H1 (cell line): ENCODE results near the gene CPLX1. TPM values are rescaled to one million over a fixed set of nuclear protein-coding genes. Genes with fewer than 3 reads are reported as not detected.
"Not testable (repeated sequence)": the region's sequence is repeated elsewhere in the genome, so short reads cannot be mapped to it uniquely, and the experiment has no call there.

Source experiments
- CTCF ChIA-PET: fragments of 300-600 bp; sonication (Branson Sonifier 250); formaldehyde crosslinking; loops from one replicate; lab custom pipeline; 2021; ENCODE audit not compliant: partially characterized antibody; lab: Charles Lee
- POLR2A ChIA-PET: fragments of 300-600 bp; sonication (Branson Sonifier 250); formaldehyde crosslinking; loops from one replicate; lab custom pipeline; 2021; ENCODE audit warnings: inconsistent platforms; ENCODE audit not compliant: partially characterized antibody; lab: Charles Lee
- DNase-seq, 2 experiments: peaks; one replicate each; pipeline versions ENCODE4 v3.0.0 to v3.0.0-alpha.2; 2010 to 2022; ENCODE audit warnings: low spot score in 2 of 2, low read depth in 1 of 2, mixed read lengths in 1 of 2
- FAIRE-seq: peaks from 2 replicates; lab custom pipeline; 2011; peaks lifted over from hg19 to GRCh38; lab: Jason Lieb, UNC
- H2AFZ ChIP-seq: 2 replicates; pipeline ENCODE4 v1.8.1; 2012; ENCODE audit warnings: low read length, inconsistent platforms
- H2AK5ac ChIP-seq: 2 replicates; pipeline ENCODE4 v1.6.1; 2013; ENCODE audit warnings: low read depth, low read length
- H2BK120ac ChIP-seq: replicated peaks from 2 replicates; pipeline ENCODE3; 2013; ENCODE audit warnings: low read depth, low read length, inconsistent platforms
- H2BK12ac ChIP-seq: 2 replicates; pipeline ENCODE4 v1.6.1; 2013; ENCODE audit warnings: low read depth, low read length
- H2BK15ac ChIP-seq: 2 replicates; pipeline ENCODE4 v1.6.1; 2013; ENCODE audit warnings: low read length
- H2BK20ac ChIP-seq: 2 replicates; pipeline ENCODE4 v1.6.1; 2013; ENCODE audit warnings: low read length
- H2BK5ac ChIP-seq: 2 replicates; pipeline ENCODE4 v1.6.1; 2013; ENCODE audit warnings: low read depth, low read length
- H3K14ac ChIP-seq: 2 replicates; pipeline ENCODE4 v1.6.1; 2013; ENCODE audit warnings: inconsistent platforms; ENCODE audit not compliant: insufficient read length
- H3K18ac ChIP-seq: 2 replicates; pipeline ENCODE4 v1.6.1; 2013; ENCODE audit warnings: low read length; ENCODE audit errors: extremely low read depth
- H3K23ac ChIP-seq: 2 replicates; pipeline ENCODE4 v1.6.1; 2013; ENCODE audit warnings: inconsistent platforms; ENCODE audit not compliant: insufficient read length
- H3K23me2 ChIP-seq: 2 replicates; pipeline ENCODE4 v1.6.1; 2013; ENCODE audit warnings: low read depth, low read length
- H3K27ac ChIP-seq: 2 replicates; pipeline ENCODE4 v1.6.1; 2011; ENCODE audit warnings: low read depth, low read length, inconsistent platforms
- H3K27me3 ChIP-seq, 4 experiments: replicated peaks in 1 of 4; 1 replicate in 1 of 4; 2 replicates in 3 of 4; pipeline versions ENCODE4 v1.6.1 to v1.8.1; 2011 to 2013; ENCODE audit warnings: low read length in 3 of 4, mild to moderate bottlenecking in 3 of 4, inconsistent platforms in 2 of 4, mixed read lengths in 2 of 4, moderate library complexity in 1 of 4; ENCODE audit not compliant: control insufficient read depth in 3 of 4, insufficient read depth in 3 of 4; ENCODE audit errors: extremely low read depth in 1 of 4
- H3K36me3 ChIP-seq, 4 experiments: 2 replicates each; pipeline versions ENCODE4 v1.6.1 to v1.8.1; 2011 to 2013; ENCODE audit warnings: mild to moderate bottlenecking in 4 of 4, low read length in 3 of 4, moderate library complexity in 2 of 4, control low read depth in 1 of 4, inconsistent platforms in 1 of 4; ENCODE audit not compliant: insufficient read depth in 4 of 4, control insufficient read depth in 2 of 4
- H3K4ac ChIP-seq: replicated peaks from 2 replicates; pipeline ENCODE3; 2013; ENCODE audit warnings: low read length, low read depth, mixed read lengths, inconsistent platforms; ENCODE audit not compliant: insufficient read length
- H3K4me1 ChIP-seq, 4 experiments: replicated peaks in 1 of 4; 1 replicate in 1 of 4; 2 replicates in 3 of 4; pipeline versions ENCODE4 v1.6.1 to v1.8.1; 2011 to 2013; ENCODE audit warnings: low read length in 3 of 4, inconsistent platforms in 2 of 4, mixed read lengths in 1 of 4; ENCODE audit not compliant: insufficient read depth in 4 of 4, control insufficient read depth in 3 of 4
- H3K4me2 ChIP-seq, 2 experiments: 2 replicates each; pipeline versions ENCODE4 v1.6.1 to v1.8.1; 2011 to 2013; ENCODE audit warnings: low read depth in 2 of 2, low read length in 2 of 2, control low read depth in 1 of 2, inconsistent platforms in 1 of 2, mild to moderate bottlenecking in 1 of 2; ENCODE audit not compliant: insufficient read depth in 1 of 2
- H3K4me3 ChIP-seq, 4 experiments: fragments of 200-600, 300-600 bp in 1 of 4; sonication (generic), shearing (Covaris generic), sonication (Bioruptor Twin) in 1 of 4; 2 replicates each; pipeline versions ENCODE4 v1.5.1 to v1.8.1; 2011 to 2016; ENCODE audit warnings: low read length in 4 of 4, low read depth in 3 of 4, control low read depth in 2 of 4, inconsistent platforms in 2 of 4, mild to moderate bottlenecking in 2 of 4, mixed read lengths in 1 of 4, moderate library complexity in 1 of 4; ENCODE audit not compliant: insufficient read depth in 2 of 4; ENCODE audit errors: extremely low read depth in 1 of 4
- H3K56ac ChIP-seq: replicated peaks from 2 replicates; pipeline ENCODE3; 2013; ENCODE audit warnings: low read depth, mild to moderate bottlenecking, mixed read lengths, low read length, inconsistent platforms; ENCODE audit not compliant: insufficient read length
- H3K79me1 ChIP-seq: 2 replicates; pipeline ENCODE4 v1.6.1; 2013; ENCODE audit warnings: low read depth, low read length, control low read depth
- H3K79me2 ChIP-seq, 2 experiments: 2 replicates each; pipeline versions ENCODE4 v1.6.1 to v1.8.1; 2012 to 2013; ENCODE audit warnings: low read length in 2 of 2, mild to moderate bottlenecking in 2 of 2, inconsistent platforms in 1 of 2; ENCODE audit not compliant: insufficient read depth in 2 of 2, control insufficient read depth in 1 of 2
- H3K9ac ChIP-seq, 4 experiments: replicated peaks in 1 of 4; 1 replicate in 1 of 4; 2 replicates in 3 of 4; pipeline versions ENCODE4 v1.6.1 to v1.8.1; 2011 to 2013; ENCODE audit warnings: low read depth in 3 of 4, low read length in 3 of 4, control low read depth in 2 of 4, mild to moderate bottlenecking in 2 of 4, moderate library complexity in 2 of 4, inconsistent platforms in 1 of 4; ENCODE audit errors: extremely low read depth in 1 of 4
- H3K9me3 ChIP-seq, 2 experiments: 2 replicates each; pipeline versions ENCODE4 v1.6.1 to v1.8.1; 2012 to 2013; ENCODE audit warnings: mild to moderate bottlenecking in 2 of 2, moderate library complexity in 2 of 2, control low read depth in 1 of 2, inconsistent platforms in 1 of 2, low read depth in 1 of 2, low read length in 1 of 2, mixed read lengths in 1 of 2; ENCODE audit not compliant: insufficient read depth in 2 of 2
- H4K20me1 ChIP-seq, 2 experiments: replicated peaks in 1 of 2; 2 replicates each; pipeline versions ENCODE3 to v1.8.1; 2011 to 2013; ENCODE audit warnings: inconsistent platforms in 2 of 2, low read length in 2 of 2, mild to moderate bottlenecking in 1 of 2; ENCODE audit not compliant: insufficient read depth in 2 of 2, control insufficient read depth in 1 of 2
- H4K5ac ChIP-seq: 2 replicates; pipeline ENCODE4 v1.6.1; 2013; ENCODE audit warnings: low read length, low read depth, mixed read lengths, inconsistent platforms; ENCODE audit not compliant: insufficient read length
- H4K8ac ChIP-seq: 2 replicates; pipeline ENCODE4 v1.8.0; 2013; ENCODE audit warnings: mild to moderate bottlenecking, moderate library complexity, low read length, inconsistent platforms; ENCODE audit not compliant: insufficient read depth; ENCODE audit errors: extremely low read depth
- H4K91ac ChIP-seq: replicated peaks from 2 replicates; pipeline ENCODE3; 2013; ENCODE audit warnings: low read length, mixed read lengths, inconsistent platforms; ENCODE audit not compliant: insufficient read length
- POU5F1 ChIP-seq: IDR thresholded peaks from 2 replicates; pipeline ENCODE4 v1.6.1; 2011; ENCODE audit warnings: low read depth, mild to moderate bottlenecking, low read length, moderate library complexity
- RNF2 ChIP-seq: fragments of 200-900, 300-1000 bp; sonication (generic); IDR thresholded peaks from 2 replicates; pipeline ENCODE4 v1.7.1; 2016; ENCODE audit warnings: borderline replicate concordance, low read depth, mild to moderate bottlenecking, antibody characterized with exemption, low read length; ENCODE audit not compliant: poor library complexity, severe bottlenecking; ENCODE audit errors: missing control alignments
- WGBS, 2 experiments: shearing (Covaris generic) in 1 of 2; methylation state at CpG; one replicate each; pipeline versions ENCODE4 v1.1.6 to v1.1.7; 2013 to 2015; ENCODE audit warnings: low lambda C conversion rate in 2 of 2, mixed read lengths in 2 of 2, inconsistent platforms in 1 of 2, low coverage in 1 of 2, missing lambda C conversion rate in 1 of 2; ENCODE audit not compliant: insufficient replicate concordance in 2 of 2, insufficient coverage in 1 of 2, insufficient read length in 1 of 2; ENCODE audit errors: extremely low coverage in 1 of 2, missing lambda C conversion rate in 1 of 2; 5-methylcytosine and 5-hydroxymethylcytosine counted together
- polyA plus RNA-seq, 7 experiments: library from polyadenylated mRNA; depleted of rRNA in 3 of 7; stranded (reverse) in 5 of 7; unstranded in 2 of 7; fragments of >200 nt in 5 of 7; fragments of 200-250 nt in 2 of 7; gene quantifications; 1 replicate in 5 of 7; 2 replicates in 1 of 7; 4 replicates in 1 of 7; pipeline versions ENCODE4 v1.2.1 to v1.2.3, GENCODE V29; 2011 to 2013; ENCODE audit warnings: missing spikeins in 2 of 7, mixed read lengths in 2 of 7
- total RNA-seq: library from RNA; stranded (reverse); fragmentation: NEBNext Ultra II Directional; extraction: Animal tissue kit (Norgen Biotek cat#: 25700); gene quantifications from 2 replicates; pipeline ENCODE4 v1.2.1, GENCODE V29; 2021

The CPLX1 gene
- total and polyA plus RNA-seq, 2 of the 8 experiments (the other 6 are each of a cell fraction or from before 2014, with no cell fraction given), result 0.32 to 0.56 TPM

DNA sequence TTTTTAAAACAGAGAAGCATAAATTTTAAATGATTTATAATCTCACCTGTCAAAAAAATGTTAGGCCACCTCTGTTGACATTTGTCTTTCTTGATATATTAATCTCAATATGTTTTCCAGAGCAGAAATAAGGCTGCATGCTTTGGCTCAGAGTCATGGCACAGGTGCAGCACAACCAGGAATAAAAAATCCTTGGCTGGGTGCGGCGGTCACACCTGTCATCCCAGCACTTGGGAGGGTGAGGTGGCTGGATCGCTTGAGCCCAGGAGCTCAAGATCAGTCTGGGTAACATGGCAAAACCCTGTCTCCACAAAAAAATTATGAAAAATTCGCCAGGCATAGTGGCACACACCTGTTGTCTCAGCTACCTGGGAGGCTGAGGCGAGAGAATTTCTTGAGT lies 18.1 kb downstream of the CPLX1 start (continued):
- TF ChIP-seq POU5F1 (no peak), RNF2 (no peak)

DNA sequence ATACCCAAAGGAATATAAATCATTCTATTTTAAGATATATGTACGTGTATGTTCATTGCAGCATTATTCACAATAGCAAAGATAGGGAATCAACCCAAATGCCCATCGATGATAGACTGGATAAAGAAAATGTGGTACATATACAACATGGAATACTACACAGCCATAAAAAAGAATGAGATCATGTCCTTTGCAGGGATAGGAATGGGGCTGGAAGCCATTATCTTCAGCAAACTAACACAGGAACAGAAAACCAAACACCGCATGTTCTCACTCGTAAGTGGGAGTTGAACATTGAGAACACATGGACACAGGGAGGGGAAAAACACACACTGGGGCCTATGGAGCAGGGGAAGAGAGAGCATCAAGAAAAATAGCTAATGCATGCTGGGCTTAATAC lies 18.9 kb downstream of the CPLX1 start:
- peaks cover 8 to 36% (median 24%) of the 10 kb centered on the region in 4 experiments for H3K27me3 ChIP-seq
- FAIRE-seq, H4K5ac ChIP-seq, H3K14ac ChIP-seq, DNase-seq, H3K23me2 ChIP-seq, H2AK5ac ChIP-seq, H2BK15ac ChIP-seq, H4K91ac ChIP-seq, H3K9me3 ChIP-seq, H2BK12ac ChIP-seq, H3K79me2 ChIP-seq, H2BK5ac ChIP-seq, H2AFZ ChIP-seq, H3K27ac ChIP-seq, H4K20me1 ChIP-seq, H2BK120ac ChIP-seq, H3K36me3 ChIP-seq, H3K79me1 ChIP-seq, H3K56ac ChIP-seq, POLR2A ChIA-PET, H2BK20ac ChIP-seq, H3K23ac ChIP-seq, H3K18ac ChIP-seq, H3K4me1 ChIP-seq, H3K9ac ChIP-seq, H3K4ac ChIP-seq, H3K4me3 ChIP-seq, H3K4me2 ChIP-seq, H4K8ac ChIP-seq: not testable (repeated sequence)
- 79% methylated on average over 4 of the region's 4 CpGs; no CpG with 5 or more reads in 1 of the 2 experiments for WGBS, 2 experiments
- CTCF ChIA-PET, result interaction anchor here (0.6 kb wide), 1 partner anchor 326 kb away, joined by 5 read pairs; no protein-coding TSS in a partner anchor
